GM12891 (cell line): ENCODE data around the gene ACP3.

Experiments used
- PAX5 ChIP-seq: IDR thresholded peaks from 2 replicates; pipeline ENCODE4 v1.6.1; 2011; ENCODE audit warnings: low read length, moderate library complexity, mild to moderate bottlenecking; ENCODE audit not compliant: insufficient read depth, severe bottlenecking
- POLR2A ChIP-seq: IDR thresholded peaks from 2 replicates; pipeline ENCODE4 v1.6.1; 2011; ENCODE audit warnings: low read depth, low read length, control low read depth
- POLR2AphosphoS5 ChIP-seq: IDR thresholded peaks from 2 replicates; pipeline ENCODE4 v1.6.1; 2011; ENCODE audit warnings: low read depth, low read length, control low read depth
- SPI1 ChIP-seq: IDR thresholded peaks from 2 replicates; pipeline ENCODE4 v1.6.1; 2011; ENCODE audit warnings: low read depth, low read length, control low read depth
- TAF1 ChIP-seq: IDR thresholded peaks from 2 replicates; pipeline ENCODE4 v1.6.1; 2011; ENCODE audit warnings: low read depth, low read length, control low read depth

GRCh38 chr3:132401255-132401654 is 84.0 kb downstream of the ACP3 start:
- TF ChIP-seq POLR2A (no peak), POLR2AphosphoS5 (no peak), TAF1 (no peak), PAX5 (no peak), SPI1 (no peak)
